Measurements from ENCODE around the gene CST5.

- TF ChIP-seq CTCF (IDR thresholded peaks at IDR 0.05): no peak
- TF ChIP-seq ZFX (IDR thresholded peaks at IDR 0.05; ENCODE audit: borderline replicate concordance): no peak
Measured at GRCh38 chr20:23925789-23926525, 46.4 kb upstream of the CST5 start.

All from 22Rv1 (cell line).